Measurements from ENCODE around the gene COPE.

Gene COPE

DNA sequence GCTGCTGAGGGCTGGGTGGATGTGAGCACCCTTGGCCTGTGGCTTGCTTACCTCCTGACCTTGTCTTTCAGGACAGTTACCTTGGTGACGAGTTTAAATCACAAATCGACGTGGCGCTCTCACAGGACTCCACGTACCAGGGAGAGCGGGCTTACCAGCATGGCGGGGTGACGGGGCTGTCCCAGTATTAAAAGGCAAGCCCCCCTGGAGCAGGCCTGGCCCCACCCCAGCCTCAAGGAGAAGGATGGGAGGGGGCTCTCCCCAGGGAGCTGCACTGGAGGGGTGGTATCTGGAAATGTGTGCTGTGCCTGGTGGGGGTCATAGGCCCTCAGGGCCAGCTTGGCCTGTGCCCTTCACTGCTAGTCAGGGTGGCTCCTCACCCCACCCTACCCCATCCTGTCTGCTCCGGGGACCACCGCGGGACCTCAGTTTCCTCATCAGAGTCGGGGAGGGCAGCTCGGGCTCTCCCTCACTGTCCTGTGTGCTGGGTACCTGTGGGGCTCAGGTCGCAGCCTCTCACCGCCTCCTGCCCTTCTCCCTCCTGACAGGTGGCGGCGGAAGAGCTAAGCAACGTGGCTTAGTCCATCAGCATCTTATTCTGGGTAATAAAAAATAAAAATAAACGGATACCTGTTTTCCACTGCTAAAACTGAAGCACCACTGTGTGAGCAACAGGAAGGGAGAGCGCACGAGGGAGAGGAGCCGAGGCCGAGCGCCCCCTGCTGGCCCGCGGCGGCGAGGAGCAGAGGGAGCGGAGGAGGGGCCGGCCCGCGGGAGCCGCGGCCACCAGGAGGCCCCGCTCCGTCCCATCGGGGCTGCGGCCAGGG lies 53.0 kb downstream of the COPE start:
- no peak for DNase-seq (ENCODE audit: low read depth)
- H3K4me3 ChIP-seq (ENCODE audit: low read depth, low read length), result no peak overlapping the region
- TF ChIP-seq CTCF (IDR thresholded peaks at IDR 0.05; ENCODE audit: control insufficient read depth, extremely low read depth, insufficient read depth), result peak; percentile 96

- no peak overlapping the region for H3K4me3 ChIP-seq (ENCODE audit: low read depth, low read length)
- no peak for TF ChIP-seq CTCF (IDR thresholded peaks at IDR 0.05; ENCODE audit: control insufficient read depth, extremely low read depth, insufficient read depth)
- DNase-seq (ENCODE audit: low read depth), result no peak
Observed at GRCh38 chr19:18865106-18865972, 53.8 kb downstream of the COPE start.

GRCh38 chr19:18863843-18864362 lies 55.3 kb downstream of the COPE start:
- H3K4me3 ChIP-seq (ENCODE audit: low read depth, low read length), result no peak overlapping the region
- no peak for TF ChIP-seq CTCF (IDR thresholded peaks at IDR 0.05; ENCODE audit: control insufficient read depth, extremely low read depth, insufficient read depth)
- no peak for DNase-seq (ENCODE audit: low read depth)

- DNase-seq (ENCODE audit: low read depth), result no peak
- no peak for TF ChIP-seq CTCF (IDR thresholded peaks at IDR 0.05; ENCODE audit: control insufficient read depth, extremely low read depth, insufficient read depth)
- no peak overlapping the region for H3K4me3 ChIP-seq (ENCODE audit: low read depth, low read length)
Observed at GRCh38 chr19:18862976-18863842, 56.0 kb downstream of the COPE start.

GRCh38 chr19:18861917-18862316 lies 57.3 kb downstream of the COPE start:
- DNase-seq (ENCODE audit: low read depth), result no peak
- no peak for TF ChIP-seq CTCF (IDR thresholded peaks at IDR 0.05; ENCODE audit: control insufficient read depth, extremely low read depth, insufficient read depth)
- H3K4me3 ChIP-seq (ENCODE audit: low read depth, low read length), result no peak overlapping the region

GRCh38 chr19:18861235-18861634 lies 58.0 kb downstream of the COPE start:
- DNase-seq (ENCODE audit: low read depth), result no peak
- TF ChIP-seq CTCF (IDR thresholded peaks at IDR 0.05; ENCODE audit: control insufficient read depth, extremely low read depth, insufficient read depth), result no peak
- H3K4me3 ChIP-seq (ENCODE audit: low read depth, low read length), result no peak overlapping the region

Measured in LNCaP clone FGC (cell line).